HCT116 (cell line): ENCODE measurements around the gene XKR8. TPM values are rescaled to one million over a fixed set of nuclear protein-coding genes. Genes with fewer than 3 reads are reported as not detected.

Experiments used
- ATAC-seq: fragments of 200-7000 bp; cut with Tn5 transposase; 2 replicates; pipeline ENCODE4 v1.9.1; 2020; ENCODE audit warnings: mild to moderate bottlenecking, moderate library complexity
- BruUV-seq: library from RNA; stranded (reverse); fragments of 400-500 nt; replicated peaks from 2 replicates; lab custom pipeline; 2021; lab: Mats Ljungman, UMichigan
- CTCF ChIA-PET: fragments of 300-600 bp; sonication (Branson Sonifier 250); formaldehyde crosslinking; loops from one replicate; lab custom pipeline; 2021; ENCODE audit warnings: antibody characterized with exemption; lab: Charles Lee
- POLR2A ChIA-PET: fragments of 300-600, 350-600 bp; sonication (Branson Sonifier 250); formaldehyde crosslinking; loops from one replicate; lab custom pipeline; 2021; ENCODE audit warnings: antibody characterized with exemption; lab: Charles Lee
- RAD21 ChIA-PET, 2 experiments: fragments of 300-600 bp; sonication (Branson Sonifier 250); formaldehyde crosslinking; loops; one replicate each; lab custom pipeline; 2023; ENCODE audit warnings: low total read pairs in 2 of 2; ENCODE audit not compliant: uncharacterized antibody in 2 of 2, unreplicated experiment in 2 of 2, low non-redundant PET in 1 of 2; lab: Charles Lee
- DNase-seq: peaks from one replicate; pipeline ENCODE4 v3.0.0-alpha.2; 2010; ENCODE audit warnings: low read depth, low spot score
- H2AFZ ChIP-seq: fragments of 200-600 bp; shearing (Covaris generic), sonication (generic); 2 replicates; pipeline ENCODE4 v1.6.1; 2017; ENCODE audit warnings: low read depth, mixed run types, mixed read lengths, antibody characterized with exemption, low read length; ENCODE audit not compliant: poor library complexity, severe bottlenecking
- H3K27ac ChIP-seq: 2 replicates; pipeline ENCODE4 v1.5.1; 2012; ENCODE audit warnings: low read depth, low read length
- H3K27me3 ChIP-seq: fragments of 200-600 bp; sonication (generic); 2 replicates; pipeline ENCODE4 v1.6.1; 2016; ENCODE audit warnings: mixed run types, low read length, mixed read lengths; ENCODE audit not compliant: insufficient read depth
- H3K36me3 ChIP-seq, 2 experiments: fragments of 200-500 bp in 1 of 2; fragments of 200-600 bp in 1 of 2; sonication (Bioruptor generic) in 1 of 2; sonication (generic) in 1 of 2; 2 replicates each; pipeline versions ENCODE4 v1.5.1 to v1.6.1; 2014 to 2016; ENCODE audit warnings: low read length in 2 of 2, inconsistent platforms in 1 of 2, mixed read lengths in 1 of 2, mixed run types in 1 of 2; ENCODE audit not compliant: insufficient read depth in 2 of 2, control insufficient read depth in 1 of 2
- H3K4me1 ChIP-seq, 2 experiments: fragments of 200-600 bp in 1 of 2; sonication (generic) in 1 of 2; 2 replicates each; pipeline versions ENCODE4 v1.5.1 to v1.6.1; 2012 to 2017; ENCODE audit warnings: low read length in 2 of 2, inconsistent platforms in 1 of 2, mild to moderate bottlenecking in 1 of 2, mixed read lengths in 1 of 2, mixed run types in 1 of 2, moderate library complexity in 1 of 2; ENCODE audit not compliant: insufficient read depth in 2 of 2, control insufficient read depth in 1 of 2
- H3K4me2 ChIP-seq: fragments of 200-600 bp; sonication (generic); 2 replicates; pipeline ENCODE4 v1.6.1; 2017; ENCODE audit warnings: mixed run types, low read length, mixed read lengths
- H3K4me3 ChIP-seq, 2 experiments: fragments of 200-600 bp in 1 of 2; sonication (generic) in 1 of 2; replicated peaks in 1 of 2; 2 replicates each; pipeline ENCODE4 v1.5.1; 2011 to 2016; ENCODE audit warnings: low read length in 2 of 2, control low read depth in 1 of 2, low read depth in 1 of 2, mild to moderate bottlenecking in 1 of 2, mixed read lengths in 1 of 2, mixed run types in 1 of 2
- H3K79me2 ChIP-seq: fragments of 200-600 bp; sonication (generic); 2 replicates; pipeline ENCODE4 v1.6.1; 2017; ENCODE audit warnings: mild to moderate bottlenecking, mixed run types, low read length, moderate library complexity, mixed read lengths; ENCODE audit not compliant: insufficient read depth
- H3K9ac ChIP-seq: fragments of 200-600 bp; sonication (generic); 2 replicates; pipeline ENCODE4 v1.6.1; 2016; ENCODE audit warnings: low read length, mixed read lengths
- H3K9me2 ChIP-seq: fragments of 200-600 bp; sonication (generic), shearing (Covaris generic); 2 replicates; pipeline ENCODE4 v1.6.1; 2017; ENCODE audit warnings: mixed run types, mild to moderate bottlenecking, moderate library complexity; ENCODE audit not compliant: insufficient read depth
- H3K9me3 ChIP-seq, 2 experiments: fragments of 200-500 bp in 1 of 2; fragments of 200-600 bp in 1 of 2; sonication (Bioruptor generic) in 1 of 2; sonication (generic) in 1 of 2; 2 replicates each; pipeline ENCODE4 v1.6.1; 2014 to 2017; ENCODE audit warnings: low read length in 2 of 2, mixed read lengths in 2 of 2, inconsistent platforms in 1 of 2, low read depth in 1 of 2, mild to moderate bottlenecking in 1 of 2, mixed run types in 1 of 2, moderate library complexity in 1 of 2; ENCODE audit not compliant: control insufficient read depth in 1 of 2, insufficient read depth in 1 of 2
- H4K20me1 ChIP-seq: fragments of 200-600 bp; sonication (generic), shearing (Covaris generic); 2 replicates; pipeline ENCODE4 v1.6.1; 2017; ENCODE audit warnings: mixed run types, mild to moderate bottlenecking, moderate library complexity; ENCODE audit not compliant: insufficient read depth
- ATF3 ChIP-seq: IDR thresholded peaks from 2 replicates; pipeline ENCODE4 v1.6.1; 2012
- CBX3 ChIP-seq: IDR thresholded peaks from 2 replicates; pipeline ENCODE4 v1.6.1; 2012; ENCODE audit warnings: low read depth
- CEBPB ChIP-seq: IDR thresholded peaks from 2 replicates; pipeline ENCODE4 v1.6.1; 2012; ENCODE audit warnings: low read depth
- EZH2 ChIP-seq: fragments of 200-600 bp; sonication (generic); IDR thresholded peaks from 2 replicates; pipeline ENCODE4 v1.6.1; 2017; ENCODE audit warnings: antibody characterized with exemption, mixed run types
- EZH2phosphoT487 ChIP-seq: fragments of 200-600 bp; IDR thresholded peaks from 2 replicates; pipeline ENCODE4 v1.6.1; 2018; ENCODE audit warnings: antibody characterized with exemption, borderline replicate concordance
- JUND ChIP-seq: IDR thresholded peaks from 2 replicates; pipeline ENCODE4 v1.6.1; 2012
- POLR2A ChIP-seq: IDR thresholded peaks from 2 replicates; pipeline ENCODE4 v1.7.0; 2011; ENCODE audit warnings: borderline replicate concordance; ENCODE audit not compliant: insufficient read depth, insufficient read length; ENCODE audit errors: extremely low read depth
- RAD21 ChIP-seq: IDR thresholded peaks from 2 replicates; pipeline ENCODE4 v1.6.1; 2012; ENCODE audit warnings: low read depth, mild to moderate bottlenecking
- REST ChIP-seq: IDR thresholded peaks from 2 replicates; pipeline ENCODE4 v1.6.1; 2012; ENCODE audit warnings: low read depth
- SIN3A ChIP-seq: IDR thresholded peaks from 2 replicates; pipeline ENCODE4 v1.6.1; 2012; ENCODE audit warnings: low read depth
- SP1 ChIP-seq: IDR thresholded peaks from 2 replicates; pipeline ENCODE4 v1.6.1; 2012; ENCODE audit warnings: low read depth
- SRF ChIP-seq: IDR thresholded peaks from 2 replicates; pipeline ENCODE4 v1.6.1; 2012; ENCODE audit warnings: low read depth
- TCF7L2 ChIP-seq: IDR thresholded peaks from 2 replicates; pipeline ENCODE4 v1.7.0; 2011; ENCODE audit warnings: borderline replicate concordance, inconsistent platforms; ENCODE audit not compliant: insufficient read depth, insufficient read length; ENCODE audit errors: extremely low read depth
- ZBTB33 ChIP-seq: IDR thresholded peaks from 2 replicates; pipeline ENCODE4 v1.6.1; 2011; ENCODE audit warnings: mild to moderate bottlenecking, low read length, moderate library complexity; ENCODE audit not compliant: insufficient replicate concordance; ENCODE audit errors: extremely low read depth
- ZNF274 ChIP-seq: fragments of 200-500 bp; sonication (Bioruptor generic); IDR thresholded peaks from 2 replicates; pipeline ENCODE4 v1.6.1; 2014; ENCODE audit warnings: mild to moderate bottlenecking, low read depth, low read length, inconsistent platforms
- intact Hi-C: fragments of 100-400 bp; cut with micrococcal nuclease; formaldehyde crosslinking; loops from 2 replicates; pipeline ENCODE4 v1.10.0; 2022
- total RNA-seq: library from RNA; stranded (reverse); gene quantifications from one replicate; pipeline ENCODE4 v1.2.1, GENCODE V29; 2021; ENCODE audit not compliant: unreplicated experiment

Gene XKR8
- total RNA-seq, 1 experiment from 2014 or later, result 11.0 TPM

- TF ChIP-seq REST (no peak), ZBTB33 (no peak), JUND (no peak), CEBPB (no peak)
Measured at GRCh38 chr1:27945020-27945419, 14.8 kb upstream of the XKR8 start (continued).

- no TSS peak for BruUV-seq
- Histone ChIP-seq H3K27ac (no peak overlapping the region), H4K20me1 (no peaks in the 10 kb centered on the region), H3K4me3 (no peak overlapping the region), H3K4me1 (no peaks in the 10 kb centered on the region), H3K9me2 (no peaks in the 10 kb centered on the region), H3K9ac (no peak overlapping the region), H3K4me2 (no peak overlapping the region), H3K36me3 (no peaks in the 10 kb centered on the region; a peak in 1 of 4 replicates), H2AFZ (no peak overlapping the region), H3K79me2 (no peaks in the 10 kb centered on the region), H3K27me3 (no peaks in the 10 kb centered on the region), H3K9me3 (no peaks in the 10 kb centered on the region)
- RAD21 ChIA-PET, result no interaction called here
- CTCF ChIA-PET, result no interaction called here
- TF ChIP-seq ZNF274, result no peak
- TF ChIP-seq ZBTB33, result no peak
- TF ChIP-seq EZH2phosphoT487, result no peak
- no peak for TF ChIP-seq SP1
- no peak for TF ChIP-seq SIN3A
- no peak for TF ChIP-seq ATF3
- no peak for TF ChIP-seq POLR2A
- TF ChIP-seq CBX3, result no peak
- no peak for TF ChIP-seq RAD21
- no peak for TF ChIP-seq TCF7L2
- no peak for TF ChIP-seq SRF
- no peak for TF ChIP-seq EZH2
- no peak for DNase-seq
- POLR2A ChIA-PET, result no interaction called here
- intact Hi-C loops, result no loop called here
- no peak for ATAC-seq
Measured at GRCh38 chr1:27949027-27949426, 10.7 kb upstream of the XKR8 start.
